Activated naive CD4-positive, alpha-beta T cell treated with anti-CD3 and anti-CD28 coated beads, Interleukin-2, amount 50 U/mL, for 24 hours (primary cell): ENCODE results near the gene CACNA2D3.

Experiments
- H3K27ac Mint-ChIP-seq: one replicate; pipeline ENCODE4 v1.8.0; 2021; ENCODE audit warnings: mild to moderate bottlenecking, mixed read lengths
- H3K27me3 Mint-ChIP-seq: one replicate; pipeline ENCODE4 v1.8.0; 2021; ENCODE audit warnings: mixed read lengths
- H3K36me3 Mint-ChIP-seq: one replicate; pipeline ENCODE4 v1.8.0; 2021; ENCODE audit warnings: mixed read lengths
- H3K4me1 Mint-ChIP-seq: one replicate; pipeline ENCODE4 v1.8.0; 2021; ENCODE audit warnings: mixed read lengths
- H3K4me3 Mint-ChIP-seq: one replicate; pipeline ENCODE4 v1.8.0; 2021; ENCODE audit warnings: mild to moderate bottlenecking, mixed read lengths
- H3K9me3 Mint-ChIP-seq: one replicate; pipeline ENCODE4 v1.8.0; 2021; ENCODE audit warnings: mixed read lengths

CACNA2D3 gene

GRCh38 chr3:54243960-54244682, 121.8 kb downstream of the CACNA2D3 start:
- H3K27me3 Mint-ChIP-seq, result no peaks in the 10 kb centered on the region
- no peaks in the 10 kb centered on the region for H3K4me1 Mint-ChIP-seq
- H3K9me3 Mint-ChIP-seq, result peaks cover 6% of the 10 kb centered on the region
- no peak overlapping the region for H3K27ac Mint-ChIP-seq
- no peaks in the 10 kb centered on the region for H3K36me3 Mint-ChIP-seq
- H3K4me3 Mint-ChIP-seq, result no peak overlapping the region

- H3K27ac Mint-ChIP-seq, result no peak overlapping the region
- H3K9me3 Mint-ChIP-seq, result no peaks in the 10 kb centered on the region
- H3K4me1 Mint-ChIP-seq, result no peaks in the 10 kb centered on the region
- no peak overlapping the region for H3K4me3 Mint-ChIP-seq
- peaks cover 2% of the 10 kb centered on the region for H3K27me3 Mint-ChIP-seq
- H3K36me3 Mint-ChIP-seq, result no peaks in the 10 kb centered on the region
Observed at GRCh38 chr3:54251705-54252104, 129.4 kb downstream of the CACNA2D3 start.

- Mint-ChIP-seq H3K36me3 (no peaks in the 10 kb centered on the region), H3K4me1 (no peaks in the 10 kb centered on the region), H3K27ac (no peak overlapping the region), H3K4me3 (no peak overlapping the region), H3K9me3 (no peaks in the 10 kb centered on the region), H3K27me3 (peaks cover 2% of the 10 kb centered on the region)
Observed at GRCh38 chr3:54257125-54257720, 134.9 kb downstream of the CACNA2D3 start.

GRCh38 chr3:54259636-54260035, 137.3 kb downstream of the CACNA2D3 start:
- Mint-ChIP-seq H3K27me3 (peaks cover 4% of the 10 kb centered on the region), H3K9me3 (no peaks in the 10 kb centered on the region), H3K36me3 (no peaks in the 10 kb centered on the region), H3K4me1 (no peaks in the 10 kb centered on the region), H3K4me3 (no peak overlapping the region), H3K27ac (no peak overlapping the region)

GRCh38 chr3:54261141-54261540, 138.8 kb downstream of the CACNA2D3 start:
- H3K27me3 Mint-ChIP-seq, result peaks cover 1% of the 10 kb centered on the region
- H3K27ac Mint-ChIP-seq, result no peak overlapping the region
- no peaks in the 10 kb centered on the region for H3K4me1 Mint-ChIP-seq

GRCh38 chr3:54262541-54262940, 140.2 kb downstream of the CACNA2D3 start:
- no peaks in the 10 kb centered on the region for H3K4me1 Mint-ChIP-seq
- H3K9me3 Mint-ChIP-seq, result no peaks in the 10 kb centered on the region
- no peak overlapping the region for H3K4me3 Mint-ChIP-seq
- H3K27ac Mint-ChIP-seq, result no peak overlapping the region
- no peaks in the 10 kb centered on the region for H3K36me3 Mint-ChIP-seq
- H3K27me3 Mint-ChIP-seq, result peaks cover 1% of the 10 kb centered on the region

More at GRCh38 chr3:54261141-54261540, 138.8 kb downstream of the CACNA2D3 start:
- no peaks in the 10 kb centered on the region for H3K9me3 Mint-ChIP-seq
- no peak overlapping the region for H3K4me3 Mint-ChIP-seq
- no peaks in the 10 kb centered on the region for H3K36me3 Mint-ChIP-seq

GRCh38 chr3:54262946-54263345, 140.6 kb downstream of the CACNA2D3 start:
- Mint-ChIP-seq H3K27ac (no peak overlapping the region), H3K4me3 (no peak overlapping the region), H3K36me3 (no peaks in the 10 kb centered on the region), H3K4me1 (no peaks in the 10 kb centered on the region), H3K9me3 (no peaks in the 10 kb centered on the region), H3K27me3 (peaks cover 1% of the 10 kb centered on the region)

GRCh38 chr3:54264050-54264449, 141.7 kb downstream of the CACNA2D3 start:
- H3K4me1 Mint-ChIP-seq, result no peaks in the 10 kb centered on the region
- H3K9me3 Mint-ChIP-seq, result no peaks in the 10 kb centered on the region
- H3K36me3 Mint-ChIP-seq, result no peaks in the 10 kb centered on the region
- H3K4me3 Mint-ChIP-seq, result no peak overlapping the region
- no peak overlapping the region for H3K27ac Mint-ChIP-seq
- H3K27me3 Mint-ChIP-seq, result peaks cover 1% of the 10 kb centered on the region

- Mint-ChIP-seq H3K27ac (no peak overlapping the region), H3K36me3 (no peaks in the 10 kb centered on the region), H3K4me3 (no peak overlapping the region), H3K9me3 (no peaks in the 10 kb centered on the region), H3K4me1 (no peaks in the 10 kb centered on the region), H3K27me3 (no peaks in the 10 kb centered on the region)
Observed at GRCh38 chr3:54270816-54271526, 148.6 kb downstream of the CACNA2D3 start.

- H3K4me3 Mint-ChIP-seq, result no peak overlapping the region
- no peaks in the 10 kb centered on the region for H3K27me3 Mint-ChIP-seq
- H3K9me3 Mint-ChIP-seq, result no peaks in the 10 kb centered on the region
- H3K4me1 Mint-ChIP-seq, result no peaks in the 10 kb centered on the region
- H3K36me3 Mint-ChIP-seq, result no peaks in the 10 kb centered on the region
- no peak overlapping the region for H3K27ac Mint-ChIP-seq
Observed at GRCh38 chr3:54273791-54274190, 151.4 kb downstream of the CACNA2D3 start.

GRCh38 chr3:54274607-54275006, 152.3 kb downstream of the CACNA2D3 start:
- Mint-ChIP-seq H3K36me3 (no peaks in the 10 kb centered on the region), H3K4me1 (no peaks in the 10 kb centered on the region), H3K4me3 (no peak overlapping the region), H3K27me3 (no peaks in the 10 kb centered on the region), H3K27ac (no peak overlapping the region), H3K9me3 (no peaks in the 10 kb centered on the region)

- peaks cover 6% of the 10 kb centered on the region for H3K27me3 Mint-ChIP-seq
- no peaks in the 10 kb centered on the region for H3K9me3 Mint-ChIP-seq
- H3K27ac Mint-ChIP-seq, result no peak overlapping the region
Observed at GRCh38 chr3:54279005-54279583, 156.7 kb downstream of the CACNA2D3 start.

GRCh38 chr3:54283470-54283869, 161.1 kb downstream of the CACNA2D3 start:
- Mint-ChIP-seq H3K4me1 (no peaks in the 10 kb centered on the region), H3K9me3 (no peaks in the 10 kb centered on the region), H3K27me3 (peaks cover 6% of the 10 kb centered on the region), H3K36me3 (no peaks in the 10 kb centered on the region), H3K4me3 (no peak overlapping the region), H3K27ac (no peak overlapping the region)

More at GRCh38 chr3:54279005-54279583, 156.7 kb downstream of the CACNA2D3 start:
- Mint-ChIP-seq H3K36me3 (no peaks in the 10 kb centered on the region), H3K4me3 (no peak overlapping the region), H3K4me1 (no peaks in the 10 kb centered on the region)

- no peaks in the 10 kb centered on the region for H3K36me3 Mint-ChIP-seq
- H3K27ac Mint-ChIP-seq, result no peak overlapping the region
- H3K4me3 Mint-ChIP-seq, result no peak overlapping the region
- no peaks in the 10 kb centered on the region for H3K4me1 Mint-ChIP-seq
- H3K9me3 Mint-ChIP-seq, result no peaks in the 10 kb centered on the region
- H3K27me3 Mint-ChIP-seq, result peaks cover 5% of the 10 kb centered on the region
Observed at GRCh38 chr3:54294214-54294613, 171.9 kb downstream of the CACNA2D3 start.

- H3K27ac Mint-ChIP-seq, result no peak overlapping the region
- H3K36me3 Mint-ChIP-seq, result no peaks in the 10 kb centered on the region
- H3K4me1 Mint-ChIP-seq, result no peaks in the 10 kb centered on the region
- H3K9me3 Mint-ChIP-seq, result peaks cover 4% of the 10 kb centered on the region
- H3K27me3 Mint-ChIP-seq, result peaks cover 5% of the 10 kb centered on the region
- no peak overlapping the region for H3K4me3 Mint-ChIP-seq
Observed at GRCh38 chr3:54296531-54296930, 174.2 kb downstream of the CACNA2D3 start.
